Stimulated activated naive CD8-positive, alpha-beta T cell treated with anti-CD3 and anti-CD28 coated beads, Interleukin-15, Interleukin-2, amounts not matched to agents 100 ng/mL and 50 ng/mL, for 24 hours (primary cell): ENCODE measurements around the gene PDZD2.
"Not testable (repeated sequence)": the region's sequence is repeated elsewhere in the genome, so short reads cannot be mapped to it uniquely, and the experiment has no call there.

Experiments
- H3K27ac Mint-ChIP-seq: one replicate; pipeline ENCODE4 v1.8.0; 2021; ENCODE audit warnings: mild to moderate bottlenecking, mixed read lengths
- H3K27me3 Mint-ChIP-seq: one replicate; pipeline ENCODE4 v1.8.0; 2021; ENCODE audit warnings: mixed read lengths
- H3K36me3 Mint-ChIP-seq: one replicate; pipeline ENCODE4 v1.8.0; 2021; ENCODE audit warnings: low read depth, mixed read lengths
- H3K4me1 Mint-ChIP-seq: one replicate; pipeline ENCODE4 v1.8.0; 2021; ENCODE audit warnings: low read depth, mixed read lengths
- H3K4me3 Mint-ChIP-seq: one replicate; pipeline ENCODE4 v1.8.0; 2021; ENCODE audit warnings: mild to moderate bottlenecking, mixed read lengths
- H3K9me3 Mint-ChIP-seq: one replicate; pipeline ENCODE4 v1.8.0; 2021; ENCODE audit warnings: mixed read lengths

PDZD2 gene

DNA sequence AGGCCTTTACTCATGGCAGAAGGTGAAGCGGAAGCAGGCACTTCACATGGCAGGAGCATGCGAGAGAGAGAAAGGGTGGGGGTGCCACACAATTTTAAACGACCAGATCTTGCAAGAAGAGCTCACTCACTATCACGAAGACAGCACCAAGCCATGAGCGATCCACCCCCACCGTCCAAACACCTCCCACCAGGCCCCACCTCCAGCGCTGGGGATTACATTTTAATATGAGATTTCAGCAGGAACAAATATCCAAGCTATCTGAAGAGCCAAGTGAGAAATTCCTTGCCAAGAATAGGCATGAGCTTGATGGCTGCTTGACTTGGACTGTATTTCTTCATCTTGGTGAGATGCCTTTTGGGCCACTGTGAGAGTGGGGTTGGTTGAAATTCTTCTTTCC is 88.0 kb downstream of the PDZD2 start:
- H3K9me3 Mint-ChIP-seq, result no peaks in the 10 kb centered on the region
- H3K27ac Mint-ChIP-seq, result no peak overlapping the region
- no peaks in the 10 kb centered on the region for H3K36me3 Mint-ChIP-seq
- H3K4me1 Mint-ChIP-seq, result no peaks in the 10 kb centered on the region
- H3K27me3 Mint-ChIP-seq, result peaks cover 3% of the 10 kb centered on the region
- no peak overlapping the region for H3K4me3 Mint-ChIP-seq

GRCh38 chr5:31728039-31728438 is 89.1 kb downstream of the PDZD2 start:
- Mint-ChIP-seq H3K9me3 (no peaks in the 10 kb centered on the region), H3K27me3 (peaks cover 3% of the 10 kb centered on the region), H3K4me3 (no peak overlapping the region), H3K4me1 (no peaks in the 10 kb centered on the region), H3K27ac (no peak overlapping the region), H3K36me3 (no peaks in the 10 kb centered on the region)

GRCh38 chr5:31728806-31729205 is 89.9 kb downstream of the PDZD2 start:
- not testable (repeated sequence) for H3K36me3 Mint-ChIP-seq, H3K4me3 Mint-ChIP-seq, H3K27me3 Mint-ChIP-seq, H3K9me3 Mint-ChIP-seq, H3K27ac Mint-ChIP-seq, H3K4me1 Mint-ChIP-seq

- no peaks in the 10 kb centered on the region for H3K36me3 Mint-ChIP-seq
- no peaks in the 10 kb centered on the region for H3K4me1 Mint-ChIP-seq
- H3K9me3 Mint-ChIP-seq, result no peaks in the 10 kb centered on the region
- H3K4me3 Mint-ChIP-seq, result no peak overlapping the region
- no peak overlapping the region for H3K27ac Mint-ChIP-seq
- H3K27me3 Mint-ChIP-seq, result no peaks in the 10 kb centered on the region
Measured at GRCh38 chr5:31730139-31730538, 91.2 kb downstream of the PDZD2 start.

DNA sequence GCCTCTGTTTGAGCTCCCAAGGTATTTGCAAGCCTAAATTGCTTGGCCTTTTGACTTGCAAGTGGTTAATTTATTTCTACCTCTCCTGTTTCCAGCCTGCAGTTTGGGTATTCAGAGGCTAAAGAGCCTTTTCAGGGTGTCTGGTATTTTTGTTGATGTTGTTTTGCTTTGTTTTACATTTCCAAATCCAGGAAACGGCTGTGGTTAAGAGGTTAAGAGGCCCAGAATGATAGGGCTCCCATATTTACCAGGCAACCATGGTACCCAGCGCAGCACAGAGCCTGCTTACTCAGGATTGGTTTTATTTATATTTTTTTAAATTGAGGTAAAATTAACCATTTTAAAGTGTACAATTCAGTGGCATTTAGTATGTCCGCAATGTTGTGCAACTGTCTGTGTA is 92.1 kb downstream of the PDZD2 start:
- no peaks in the 10 kb centered on the region for H3K27me3 Mint-ChIP-seq
- H3K9me3 Mint-ChIP-seq, result no peaks in the 10 kb centered on the region
- no peaks in the 10 kb centered on the region for H3K36me3 Mint-ChIP-seq
- H3K27ac Mint-ChIP-seq, result no peak overlapping the region
- no peak overlapping the region for H3K4me3 Mint-ChIP-seq
- H3K4me1 Mint-ChIP-seq, result no peaks in the 10 kb centered on the region

GRCh38 chr5:31731710-31732301 is 92.9 kb downstream of the PDZD2 start:
- H3K36me3 Mint-ChIP-seq, result no peaks in the 10 kb centered on the region
- H3K4me1 Mint-ChIP-seq, result no peaks in the 10 kb centered on the region
- H3K27ac Mint-ChIP-seq, result no peak overlapping the region
- no peaks in the 10 kb centered on the region for H3K27me3 Mint-ChIP-seq
- no peaks in the 10 kb centered on the region for H3K9me3 Mint-ChIP-seq
- H3K4me3 Mint-ChIP-seq, result no peak overlapping the region

DNA sequence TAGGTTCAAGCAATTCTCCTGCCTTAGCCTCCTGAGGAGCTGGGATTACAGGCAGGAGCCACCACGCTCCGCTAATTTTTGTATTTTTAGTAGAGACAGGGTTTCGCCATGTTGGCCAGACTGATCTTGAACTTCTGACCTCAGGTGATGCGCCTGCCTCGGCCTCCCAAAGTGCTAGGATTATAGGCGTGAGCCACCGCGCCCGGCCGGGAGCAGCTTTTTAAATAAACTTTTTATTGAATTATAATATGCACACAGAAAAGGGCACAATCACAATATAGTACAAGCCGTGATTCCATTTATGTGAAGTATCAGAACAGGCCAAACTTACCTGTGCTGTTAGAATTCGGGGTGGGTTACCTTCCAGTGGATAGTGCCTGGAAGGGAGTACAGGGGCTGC is 93.9 kb downstream of the PDZD2 start:
- H3K27me3 Mint-ChIP-seq, H3K4me3 Mint-ChIP-seq, H3K27ac Mint-ChIP-seq, H3K9me3 Mint-ChIP-seq, H3K36me3 Mint-ChIP-seq, H3K4me1 Mint-ChIP-seq: not testable (repeated sequence)

DNA sequence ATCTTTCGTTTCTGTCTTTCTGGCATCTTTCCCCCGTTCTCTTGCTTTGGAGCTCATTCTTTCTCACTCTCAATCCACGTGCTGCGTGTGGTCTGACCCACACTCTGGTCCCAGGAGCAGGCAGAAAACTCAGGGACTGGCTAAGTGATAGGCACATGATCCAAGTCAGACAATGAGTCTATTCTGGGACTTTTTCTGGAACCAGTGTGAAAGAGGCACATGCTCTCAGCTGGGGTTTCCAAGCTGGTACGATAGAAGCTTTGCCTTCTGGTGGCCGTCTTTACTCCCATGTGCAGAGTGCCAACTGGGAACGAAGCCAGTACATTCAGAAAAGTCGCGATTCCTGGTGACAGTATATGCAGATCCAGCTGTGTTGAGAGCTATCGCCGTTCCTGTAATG is 94.4 kb downstream of the PDZD2 start:
- Mint-ChIP-seq H3K9me3 (no peaks in the 10 kb centered on the region), H3K36me3 (no peaks in the 10 kb centered on the region), H3K4me1 (no peaks in the 10 kb centered on the region), H3K4me3 (no peak overlapping the region), H3K27me3 (no peaks in the 10 kb centered on the region), H3K27ac (no peak overlapping the region)

DNA sequence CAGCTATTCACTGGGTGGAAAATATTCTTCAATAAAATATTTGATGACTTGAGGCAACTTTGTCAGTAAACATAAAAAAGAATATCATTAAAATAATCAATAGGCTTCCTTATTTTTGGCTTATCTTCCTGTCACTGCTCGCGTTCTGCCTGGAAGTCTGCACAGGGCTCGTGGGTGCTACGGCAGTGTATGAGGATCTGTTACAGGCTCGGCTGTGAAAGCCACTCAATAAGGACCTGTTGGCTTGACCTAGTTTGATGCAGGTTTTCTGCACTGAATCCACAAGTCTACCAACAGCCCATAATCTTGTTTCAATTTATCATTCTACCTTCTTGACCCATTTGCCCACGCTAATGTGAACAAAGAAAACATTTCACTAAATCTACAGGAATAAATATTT is 97.2 kb downstream of the PDZD2 start:
- no peaks in the 10 kb centered on the region for H3K36me3 Mint-ChIP-seq
- peaks cover 7% of the 10 kb centered on the region for H3K9me3 Mint-ChIP-seq
- no peak overlapping the region for H3K27ac Mint-ChIP-seq
- no peaks in the 10 kb centered on the region for H3K27me3 Mint-ChIP-seq
- H3K4me3 Mint-ChIP-seq, result no peak overlapping the region
- H3K4me1 Mint-ChIP-seq, result no peaks in the 10 kb centered on the region

DNA sequence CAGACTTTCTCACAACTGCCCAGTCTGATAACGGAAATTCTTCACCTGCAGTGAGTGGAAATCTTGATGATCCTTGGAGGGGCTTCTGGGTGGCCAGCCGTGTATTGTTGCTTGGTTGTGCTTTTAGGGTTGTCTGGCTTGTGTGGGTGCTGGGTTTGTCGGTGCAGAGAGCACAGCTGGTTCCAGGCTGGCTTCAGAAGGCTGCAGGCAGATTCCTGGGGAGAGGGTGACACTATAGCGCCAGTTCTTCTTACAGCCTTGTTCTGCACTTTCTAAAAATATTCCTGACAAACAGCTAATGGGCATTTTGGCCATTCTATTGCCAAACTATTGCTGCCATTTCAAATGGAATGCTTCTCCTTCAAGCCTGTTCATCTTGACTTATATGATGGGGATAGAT is 99.3 kb downstream of the PDZD2 start:
- no peaks in the 10 kb centered on the region for H3K4me1 Mint-ChIP-seq
- no peak overlapping the region for H3K27ac Mint-ChIP-seq
- peaks cover 7% of the 10 kb centered on the region for H3K9me3 Mint-ChIP-seq
- no peaks in the 10 kb centered on the region for H3K27me3 Mint-ChIP-seq
- H3K36me3 Mint-ChIP-seq, result no peaks in the 10 kb centered on the region
- no peak overlapping the region for H3K4me3 Mint-ChIP-seq

- H3K9me3 Mint-ChIP-seq, result peaks cover 7% of the 10 kb centered on the region
- no peak overlapping the region for H3K27ac Mint-ChIP-seq
- H3K4me3 Mint-ChIP-seq, result no peak overlapping the region
- H3K27me3 Mint-ChIP-seq, result no peaks in the 10 kb centered on the region
- no peaks in the 10 kb centered on the region for H3K4me1 Mint-ChIP-seq
- H3K36me3 Mint-ChIP-seq, result no peaks in the 10 kb centered on the region
Measured at GRCh38 chr5:31741496-31741895, 102.6 kb downstream of the PDZD2 start.

DNA sequence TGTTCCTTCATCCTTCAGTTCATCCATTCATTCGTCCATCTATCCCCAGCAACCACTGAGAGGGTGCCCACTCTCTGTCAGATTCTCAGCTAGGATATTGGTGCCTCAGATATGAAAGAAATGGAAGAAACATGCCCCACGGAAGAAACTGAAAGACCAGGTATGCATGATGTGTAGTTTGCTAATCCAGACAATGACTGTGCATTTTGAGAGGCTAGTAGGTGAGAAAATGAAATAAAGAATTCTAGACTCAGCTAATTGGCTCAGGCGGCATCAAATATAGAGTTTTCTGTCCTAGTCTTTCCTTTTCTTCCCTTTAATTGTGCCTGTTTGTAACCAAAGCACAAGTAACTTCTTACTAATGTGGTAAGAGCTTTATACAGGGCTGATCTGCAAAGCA is 104.7 kb downstream of the PDZD2 start:
- Mint-ChIP-seq H3K36me3 (no peaks in the 10 kb centered on the region), H3K4me3 (no peak overlapping the region), H3K27ac (no peak overlapping the region), H3K27me3 (no peaks in the 10 kb centered on the region), H3K9me3 (peaks cover 7% of the 10 kb centered on the region), H3K4me1 (no peaks in the 10 kb centered on the region)

GRCh38 chr5:31748458-31749172 is 109.7 kb downstream of the PDZD2 start:
- Mint-ChIP-seq H3K27me3 (no peaks in the 10 kb centered on the region), H3K27ac (no peak overlapping the region), H3K4me3 (no peak overlapping the region), H3K36me3 (no peaks in the 10 kb centered on the region), H3K4me1 (no peaks in the 10 kb centered on the region), H3K9me3 (no peaks in the 10 kb centered on the region)

- no peaks in the 10 kb centered on the region for H3K27me3 Mint-ChIP-seq
- H3K9me3 Mint-ChIP-seq, result no peaks in the 10 kb centered on the region
- no peaks in the 10 kb centered on the region for H3K36me3 Mint-ChIP-seq
- H3K4me1 Mint-ChIP-seq, result no peaks in the 10 kb centered on the region
- H3K27ac Mint-ChIP-seq, result no peak overlapping the region
- H3K4me3 Mint-ChIP-seq, result no peak overlapping the region
Measured at GRCh38 chr5:31750215-31750614, 111.3 kb downstream of the PDZD2 start.

DNA sequence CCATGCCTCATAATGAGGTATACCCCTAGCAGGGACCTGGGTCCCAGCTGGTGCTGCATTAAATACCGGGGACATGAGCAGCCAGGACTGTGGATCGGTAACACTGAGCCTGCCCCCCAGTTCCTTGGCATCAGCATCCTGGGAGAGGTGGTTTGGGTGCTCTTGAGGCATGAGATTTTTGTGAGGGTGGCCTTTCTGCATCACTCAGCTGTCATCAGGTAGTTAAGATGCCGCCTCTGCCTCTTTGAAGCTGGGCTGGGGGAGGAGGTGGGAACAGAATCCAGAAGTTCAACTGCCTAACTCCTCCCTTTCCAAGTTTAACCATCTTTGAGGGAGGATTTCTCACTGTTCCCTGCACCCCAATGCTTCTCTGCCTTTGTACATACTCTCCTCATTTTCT is 112.7 kb downstream of the PDZD2 start:
- no peaks in the 10 kb centered on the region for H3K9me3 Mint-ChIP-seq
- H3K27me3 Mint-ChIP-seq, result no peaks in the 10 kb centered on the region
- no peak overlapping the region for H3K27ac Mint-ChIP-seq
- H3K4me1 Mint-ChIP-seq, result no peaks in the 10 kb centered on the region
- H3K36me3 Mint-ChIP-seq, result no peaks in the 10 kb centered on the region
- no peak overlapping the region for H3K4me3 Mint-ChIP-seq

DNA sequence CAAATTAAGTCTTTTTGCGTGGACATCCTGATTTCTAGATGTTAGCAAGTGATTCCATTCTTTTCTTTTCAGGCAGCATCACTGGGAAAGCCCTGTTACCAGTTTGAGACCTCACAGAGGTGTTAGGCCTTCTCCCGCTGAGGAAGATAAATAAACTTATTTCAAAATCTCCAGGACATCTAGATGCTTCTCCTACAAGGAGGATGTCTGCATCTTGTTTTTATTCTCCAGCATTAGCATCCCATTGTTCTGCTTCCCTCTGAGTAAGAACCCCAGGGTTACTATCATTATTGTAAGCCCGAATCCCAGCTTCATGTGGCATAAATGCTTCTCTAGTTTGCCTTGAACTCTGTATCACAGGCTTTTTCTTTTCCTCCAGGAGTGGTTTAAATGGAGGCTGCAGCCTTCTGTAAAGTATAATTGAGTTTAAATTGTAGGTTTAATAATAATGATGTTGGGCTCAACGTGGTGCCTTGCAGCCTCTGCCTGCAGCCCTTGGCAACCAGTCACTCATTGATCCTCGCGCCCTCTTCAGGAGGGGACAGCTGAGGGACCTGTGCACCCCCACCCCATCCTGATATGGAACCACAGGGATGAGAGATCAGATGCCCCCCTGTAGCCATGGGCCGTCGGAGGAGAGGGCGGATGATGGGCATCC is 114.9 kb downstream of the PDZD2 start:
- no peaks in the 10 kb centered on the region for H3K36me3 Mint-ChIP-seq
- H3K27ac Mint-ChIP-seq, result no peak overlapping the region
- H3K9me3 Mint-ChIP-seq, result no peaks in the 10 kb centered on the region
- H3K4me3 Mint-ChIP-seq, result no peak overlapping the region
- H3K4me1 Mint-ChIP-seq, result no peaks in the 10 kb centered on the region
- H3K27me3 Mint-ChIP-seq, result no peaks in the 10 kb centered on the region
